CD4-positive, alpha-beta T cell treated with Interferon alpha-2 for 1 hour (primary cell): ENCODE data around the gene MARCHF10.
"Not testable (repeated sequence)": the region's sequence is repeated elsewhere in the genome, so short reads cannot be mapped to it uniquely, and the experiment has no call there.

Experiments used
- DNase-seq, 2 donors: peaks; one replicate each; pipeline ENCODE4 v3.0.0-alpha.2; 2020 to 2022

The MARCHF10 gene

DNA sequence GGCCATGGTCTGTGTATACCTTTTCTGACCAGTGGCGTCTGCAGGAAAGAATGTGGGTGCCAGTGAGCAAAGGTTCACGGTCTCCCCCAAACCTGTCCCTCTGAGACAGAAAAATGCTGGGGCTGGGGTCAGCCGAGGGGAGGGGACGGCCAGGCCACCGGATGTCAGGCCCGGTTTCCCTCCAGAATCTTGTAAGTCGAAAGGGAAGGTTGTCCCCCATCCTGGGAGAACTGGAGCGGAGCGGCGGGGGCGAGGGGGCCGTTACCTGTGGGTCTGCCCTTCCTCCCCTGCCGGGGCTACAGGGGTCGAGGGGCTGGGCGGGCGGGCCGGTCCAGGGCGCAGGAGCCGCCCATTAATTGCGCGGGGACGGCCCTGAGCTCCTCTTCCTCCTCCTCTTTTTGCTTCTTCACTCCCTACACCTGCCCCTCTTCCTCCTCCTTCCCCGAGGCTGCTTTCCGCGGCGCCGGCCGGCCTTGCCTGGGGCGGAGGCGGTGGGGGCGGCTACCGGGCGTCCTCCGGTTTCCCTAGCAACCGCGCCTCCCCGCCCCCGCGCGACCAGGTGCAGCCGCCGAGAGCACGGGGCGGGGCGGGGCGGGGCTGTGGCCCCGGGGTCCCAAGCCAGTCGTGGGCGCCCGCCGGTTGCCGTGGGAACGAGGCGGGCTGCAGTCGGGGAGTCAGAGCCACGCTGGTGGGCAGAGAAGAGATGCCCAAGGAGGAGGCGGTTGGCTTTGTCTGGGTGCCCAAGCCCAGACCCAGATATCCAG is at the start of gene MARCHF10:
MARCHF10 (minus strand) TSS at position 503 of the 764 bp plus-strand sequence. CDS start 6,579 bp downstream, outside the sequence.
- peak in 1 of 2 donors; percentile 12 for DNase-seq

- DNase-seq, result no peak
Measured at GRCh38 chr17:62857526-62857925, 49.4 kb upstream of the MARCHF10 start.

DNA sequence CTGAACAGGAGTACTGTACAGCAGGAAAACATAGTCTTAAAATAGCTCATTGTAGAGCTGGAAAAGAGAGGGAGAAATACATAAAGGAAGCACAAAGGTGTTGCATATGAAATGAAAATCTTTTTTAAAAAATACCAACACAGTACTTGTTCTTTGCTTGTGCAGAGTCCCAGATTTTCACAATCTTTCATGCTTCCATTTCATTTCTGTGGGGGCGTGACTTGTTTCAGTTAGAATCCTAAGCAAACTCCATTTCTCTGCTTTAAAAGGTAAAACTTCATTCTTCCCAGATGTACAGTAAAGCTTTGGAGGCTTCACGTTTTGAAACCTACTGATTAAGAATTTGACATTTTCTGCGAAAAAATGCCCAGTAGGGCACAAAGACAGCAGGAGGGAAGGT is 48.5 kb upstream of the MARCHF10 start:
- DNase-seq, result no peak

- DNase-seq, result no peak
Measured at GRCh38 chr17:62855156-62855555, 47.0 kb upstream of the MARCHF10 start.

- no peak for DNase-seq
Measured at GRCh38 chr17:62854098-62854680, 46.1 kb upstream of the MARCHF10 start.

DNA sequence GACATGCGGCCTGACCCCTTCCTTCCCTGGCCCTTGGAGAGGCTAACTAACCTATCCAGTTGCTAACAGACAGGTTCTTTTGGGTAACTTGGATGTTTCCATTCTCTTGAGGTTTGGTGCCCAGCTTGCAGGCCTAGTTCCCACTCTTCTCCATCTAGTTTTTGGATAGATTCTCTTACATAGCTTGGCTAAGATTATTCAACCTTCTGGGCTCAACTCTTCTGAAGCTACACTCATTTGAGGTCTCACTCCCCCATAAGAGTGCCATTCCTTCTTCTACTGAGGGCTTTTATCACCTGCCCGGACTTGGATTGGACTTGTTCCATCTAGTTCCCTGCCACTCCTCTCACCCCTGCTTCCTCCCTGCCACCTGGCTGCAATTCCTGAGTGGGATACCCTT is 44.1 kb upstream of the MARCHF10 start:
- no peak for DNase-seq

GRCh38 chr17:62849591-62850415 is 41.7 kb upstream of the MARCHF10 start:
- not testable (repeated sequence) for DNase-seq

- DNase-seq, result no peak
Measured at GRCh38 chr17:62848334-62848733, 40.2 kb upstream of the MARCHF10 start.

DNA sequence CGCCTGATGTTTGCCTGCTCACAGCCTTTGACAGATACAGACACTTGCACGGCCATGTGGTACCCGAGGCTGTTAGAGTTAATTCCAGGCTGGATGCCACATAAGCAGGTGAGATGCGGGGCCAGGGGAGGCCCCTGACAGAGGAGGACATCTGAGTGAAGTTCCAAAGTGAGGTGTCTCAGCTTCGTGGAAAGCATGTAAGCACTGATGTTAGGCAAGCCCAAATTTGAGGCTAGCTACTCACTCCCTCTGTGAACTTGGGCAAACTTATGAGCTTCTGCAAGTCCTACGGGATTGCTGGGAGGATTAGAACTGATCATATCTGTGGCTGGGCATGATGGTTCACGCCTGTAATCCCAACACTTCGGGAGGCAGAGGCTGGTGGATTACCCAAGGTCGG is 39.3 kb upstream of the MARCHF10 start:
- DNase-seq, result no peak

DNA sequence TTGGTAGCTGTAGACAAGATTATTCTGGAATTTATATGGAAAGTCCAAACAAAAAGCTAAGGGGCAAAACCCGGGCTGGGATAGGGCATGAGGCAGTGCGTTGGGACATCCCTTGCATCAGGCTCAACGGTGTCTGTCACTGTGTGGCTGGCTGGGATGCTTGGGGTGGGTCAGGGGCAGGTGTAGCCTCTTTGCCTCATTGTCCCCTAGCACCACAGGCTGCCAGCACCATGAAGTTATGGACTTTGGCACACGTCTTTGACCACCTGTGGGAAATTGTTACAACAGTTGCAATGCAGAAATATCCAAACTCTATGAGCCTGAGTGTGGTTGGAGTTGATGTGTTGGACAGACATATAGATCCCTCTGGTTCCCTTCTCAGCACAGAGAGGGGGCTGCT is 32.8 kb upstream of the MARCHF10 start:
- no peak for DNase-seq

- DNase-seq, result not testable (repeated sequence)
Measured at GRCh38 chr17:62833816-62834215, 25.7 kb upstream of the MARCHF10 start.

DNA sequence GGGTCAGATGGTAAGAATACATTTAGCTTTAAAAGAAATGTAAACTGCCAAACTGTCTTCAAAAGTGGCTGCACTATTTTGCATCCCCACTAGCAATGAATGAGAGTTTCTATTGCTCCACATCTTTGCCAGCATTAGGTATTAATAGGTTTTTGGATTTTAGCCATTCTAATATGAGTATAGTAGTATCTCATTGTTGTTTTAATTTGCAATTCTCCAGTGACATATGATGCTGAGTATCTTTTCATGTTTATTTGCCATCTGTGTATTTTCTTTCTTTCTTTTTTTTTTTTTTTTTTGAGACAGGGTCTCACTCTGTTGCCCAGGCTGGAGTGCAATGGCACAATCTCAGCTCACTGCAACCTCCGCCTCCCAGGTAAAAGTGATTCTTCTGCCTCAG is 24.3 kb upstream of the MARCHF10 start:
- DNase-seq, result no peak

DNA sequence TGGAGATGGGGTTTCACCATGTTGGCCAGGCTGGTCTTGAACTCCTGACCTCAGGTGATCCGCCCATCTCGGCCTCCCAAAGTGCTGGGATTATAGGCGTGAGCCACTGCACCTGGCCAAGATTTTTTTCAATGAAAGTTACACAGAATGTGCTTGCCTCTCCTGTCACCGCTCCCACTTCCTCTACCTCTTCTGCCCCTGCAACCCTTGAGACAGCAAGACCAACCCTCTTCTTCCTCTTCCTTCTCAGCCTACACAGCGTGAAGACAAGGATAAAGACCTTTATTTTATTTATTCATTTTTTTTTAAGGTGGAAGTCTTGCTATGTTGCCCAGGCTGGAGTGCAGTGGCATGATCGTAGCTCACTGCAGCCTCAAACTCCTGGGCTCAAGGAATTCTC is 23.0 kb upstream of the MARCHF10 start:
- not testable (repeated sequence) for DNase-seq

DNA sequence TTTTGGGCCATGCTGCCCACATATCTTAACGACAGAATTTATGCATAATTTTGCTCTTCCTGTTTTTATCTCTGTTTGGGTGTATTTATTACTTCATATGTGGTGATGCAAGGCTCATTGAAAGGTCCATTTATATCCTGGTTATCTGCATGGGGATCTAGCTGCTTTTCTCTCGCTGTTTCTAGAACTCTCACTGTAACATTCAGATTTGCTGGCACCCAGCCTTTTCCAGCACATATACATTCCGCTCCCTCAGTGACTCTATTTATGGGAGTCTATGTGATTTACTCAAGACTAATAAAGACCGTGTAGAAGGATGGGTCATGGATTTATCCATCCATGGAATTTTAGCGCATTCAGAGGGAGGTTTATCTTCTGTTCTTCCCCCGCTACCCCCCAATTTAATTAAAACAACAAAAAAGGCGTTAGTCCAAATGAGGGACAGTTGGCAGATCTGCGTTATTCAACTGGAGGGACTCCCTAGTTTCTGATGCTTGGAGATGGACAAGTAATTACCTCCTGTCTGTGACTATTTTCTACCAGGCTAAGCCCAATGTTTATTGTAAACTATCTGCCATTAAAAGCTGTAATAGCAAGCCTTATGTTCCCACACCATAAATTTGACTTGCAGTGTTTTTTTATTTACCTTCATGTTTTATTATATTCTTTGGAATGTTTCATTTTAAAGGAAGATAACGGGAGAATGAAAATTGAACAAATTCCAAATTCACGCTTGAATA is 19.8 kb upstream of the MARCHF10 start:
- DNase-seq, result no peak

DNA sequence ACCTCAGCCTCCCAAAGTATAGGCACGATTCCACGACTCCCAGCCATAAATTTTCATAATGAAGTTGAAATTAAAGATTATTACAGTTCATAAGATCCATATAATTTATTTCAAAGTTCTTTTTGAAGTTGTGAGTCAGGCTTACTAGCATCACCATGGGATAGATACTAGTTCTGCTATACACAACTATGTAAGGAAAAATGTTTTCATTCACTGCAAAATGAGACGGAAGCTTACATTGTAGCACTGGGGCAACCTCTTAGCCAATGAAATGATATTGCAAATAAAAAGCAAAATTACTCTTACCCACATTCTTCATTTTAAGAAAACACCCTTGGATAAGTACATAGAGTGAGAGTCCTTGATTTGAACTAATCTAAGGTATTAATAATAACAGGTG is 18.8 kb upstream of the MARCHF10 start:
- DNase-seq, result no peak

DNA sequence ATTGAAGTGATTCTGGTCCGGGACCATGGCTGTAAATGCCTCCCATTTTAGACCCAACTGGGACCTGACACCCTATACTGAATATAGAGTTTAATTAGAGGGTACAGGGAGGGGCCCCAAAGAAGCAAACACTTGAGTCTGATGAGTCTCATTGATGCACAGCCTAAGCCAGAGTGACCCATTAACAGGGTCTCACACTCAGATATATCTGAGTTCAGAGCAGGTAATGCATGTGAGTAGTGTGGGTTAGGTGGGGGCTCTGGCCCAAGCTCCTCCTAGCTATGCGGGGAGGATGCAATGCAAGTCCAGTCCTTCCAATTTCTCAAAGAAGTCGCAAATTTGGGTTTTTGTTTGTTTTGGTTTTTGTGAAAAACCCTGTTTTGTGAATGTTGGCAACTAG is 17.1 kb upstream of the MARCHF10 start:
- DNase-seq, result no peak

DNA sequence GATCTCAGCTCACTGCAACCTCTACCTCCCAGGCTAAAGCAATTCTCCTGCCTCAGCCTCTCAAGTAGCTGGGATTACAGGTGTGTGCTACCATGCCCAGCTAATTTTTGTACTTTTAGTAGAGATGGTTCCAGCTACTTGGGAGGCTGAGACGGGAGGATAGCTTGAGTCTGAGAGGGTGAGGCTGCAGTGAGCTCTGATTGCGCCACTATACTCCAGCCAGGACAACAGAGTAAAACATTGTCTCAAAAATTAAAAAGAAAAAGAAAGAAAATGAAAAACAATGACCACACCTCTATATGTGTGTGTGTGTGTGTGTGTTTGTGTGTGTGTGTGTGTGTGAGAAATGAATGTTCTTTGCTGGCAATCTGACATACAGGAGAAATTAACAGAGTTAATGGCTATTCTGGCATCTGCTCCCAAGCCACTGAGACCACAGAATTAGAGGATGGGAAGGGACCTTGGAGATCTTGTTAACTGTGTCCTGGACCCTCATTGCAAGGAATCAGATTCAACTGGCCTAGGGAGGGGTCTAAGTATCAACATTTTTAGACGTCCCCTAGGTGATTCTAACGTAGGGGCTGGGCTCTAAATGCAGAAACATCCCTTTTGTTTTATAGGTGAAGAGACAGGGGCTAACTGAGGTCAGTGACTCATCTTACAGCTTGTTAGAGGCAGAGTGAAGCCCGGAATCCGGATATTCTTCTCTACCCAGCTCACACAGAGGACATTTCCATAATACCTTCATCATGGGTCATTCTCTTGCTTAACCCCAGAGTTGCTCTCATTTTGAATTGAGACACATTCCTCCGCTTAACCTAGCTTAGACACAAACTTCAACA is 16.4 kb upstream of the MARCHF10 start:
- DNase-seq, result no peak

- DNase-seq, result no peak
Measured at GRCh38 chr17:62823111-62823893, 15.2 kb upstream of the MARCHF10 start.

- no peak for DNase-seq
Measured at GRCh38 chr17:62822080-62822904, 14.2 kb upstream of the MARCHF10 start.
